Left hindlimb (tissue), 1 donor: ENCODE measurements around the gene ECHS1.
"Not testable (repeated sequence)": the region's sequence is repeated elsewhere in the genome, so short reads cannot be mapped to it uniquely, and the experiment has no call there.

Experiments
- DNase-seq: peaks from one replicate; pipeline ENCODE4 v3.0.0-alpha.2; 2018

Gene ECHS1

GRCh38 chr10:133378251-133379096 is 5.3 kb upstream of the ECHS1 start:
- peak; percentile 70 for DNase-seq

DNA sequence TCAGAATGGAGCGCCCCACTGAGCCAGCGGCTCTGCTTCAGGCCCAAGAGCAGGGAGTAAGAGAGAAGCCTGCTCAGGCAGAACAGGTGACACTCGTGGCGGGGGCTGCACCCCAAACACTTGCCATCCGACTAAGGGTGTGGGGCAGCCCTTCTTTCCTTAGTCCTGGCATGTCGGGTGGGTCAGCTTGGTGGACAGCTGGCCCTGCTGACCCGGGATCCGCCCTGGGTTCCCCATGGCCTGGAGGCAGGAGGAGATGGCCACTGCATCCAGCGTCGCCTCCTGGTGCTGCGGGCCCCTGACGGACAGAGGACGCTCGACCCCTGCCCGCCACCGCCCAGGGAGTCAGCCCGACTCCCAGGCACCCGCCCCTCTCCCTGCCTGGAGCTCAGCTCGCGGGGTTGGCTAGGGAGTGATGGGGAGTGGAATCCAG is 4.7 kb upstream of the ECHS1 start:
- DNase-seq: no peak

GRCh38 chr10:133377025-133377817 is 4.1 kb upstream of the ECHS1 start:
- DNase-seq: no peak

- not testable (repeated sequence) for DNase-seq
Measured at GRCh38 chr10:133376183-133376582, 3.0 kb upstream of the ECHS1 start.

- DNase-seq: no peak
Measured at GRCh38 chr10:133375357-133376115, 2.4 kb upstream of the ECHS1 start.

- DNase-seq: no peak
Measured at GRCh38 chr10:133372507-133372906, 647 bp downstream of the ECHS1 start.

DNA sequence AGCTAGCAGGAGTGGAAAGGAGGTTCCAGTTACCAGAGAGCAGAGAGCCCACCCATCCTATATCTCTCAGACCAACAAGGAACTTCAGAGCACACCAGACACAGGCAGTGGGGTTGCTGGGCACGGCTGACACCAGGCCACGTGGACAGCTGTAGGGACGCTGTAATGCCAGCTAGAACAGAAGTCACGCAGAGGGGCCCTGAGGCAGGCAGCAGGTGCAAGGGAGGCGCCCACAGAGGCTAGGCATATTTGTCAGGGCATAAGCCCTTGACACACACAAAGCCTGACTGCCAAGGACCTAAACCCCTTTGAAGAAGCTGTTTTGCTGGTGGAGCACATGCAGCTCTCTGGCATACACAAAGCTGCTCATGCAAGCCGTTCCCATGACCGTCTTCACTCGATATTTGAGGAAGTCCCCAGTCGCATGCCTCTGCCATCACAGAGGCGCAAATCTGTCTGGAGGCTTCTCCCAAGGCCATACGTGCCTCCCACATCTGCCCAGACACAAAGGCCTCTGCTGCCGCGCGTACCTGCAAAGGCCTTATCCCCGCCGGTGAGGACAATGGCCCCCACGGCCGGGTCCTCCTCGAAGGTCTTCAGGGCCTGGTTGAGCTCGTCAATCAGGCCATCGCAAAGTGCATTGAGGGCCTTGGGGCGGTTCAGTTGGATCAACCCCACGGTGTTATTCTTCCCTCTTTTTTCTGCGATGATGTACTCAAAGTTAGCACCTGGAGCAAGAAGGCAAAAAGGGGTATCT is 2.9 kb downstream of the ECHS1 start:
- DNase-seq: no peak

GRCh38 chr10:133368153-133368552 is 5.0 kb downstream of the ECHS1 start:
- no peak for DNase-seq

DNA sequence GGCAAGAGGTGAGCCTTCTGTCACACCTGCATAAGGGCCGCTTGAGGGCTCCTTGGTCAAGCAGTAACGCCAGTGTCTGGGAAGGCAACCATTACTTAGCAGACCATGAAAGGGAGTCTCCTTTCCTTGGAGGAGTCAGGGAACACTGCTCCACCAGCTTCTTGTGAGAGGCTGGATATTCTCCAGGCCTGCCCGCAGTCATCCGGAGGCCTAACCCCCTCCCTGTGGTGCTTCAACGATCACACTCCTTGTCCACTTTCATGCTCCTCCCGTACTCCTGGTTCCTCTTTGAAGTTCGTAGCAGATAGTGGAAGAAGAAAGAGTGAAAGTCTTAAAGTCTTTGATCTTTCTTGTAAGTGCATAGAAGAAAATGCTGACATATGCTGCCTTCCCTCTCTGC is 5.7 kb downstream of the ECHS1 start:
- not testable (repeated sequence) for DNase-seq

DNA sequence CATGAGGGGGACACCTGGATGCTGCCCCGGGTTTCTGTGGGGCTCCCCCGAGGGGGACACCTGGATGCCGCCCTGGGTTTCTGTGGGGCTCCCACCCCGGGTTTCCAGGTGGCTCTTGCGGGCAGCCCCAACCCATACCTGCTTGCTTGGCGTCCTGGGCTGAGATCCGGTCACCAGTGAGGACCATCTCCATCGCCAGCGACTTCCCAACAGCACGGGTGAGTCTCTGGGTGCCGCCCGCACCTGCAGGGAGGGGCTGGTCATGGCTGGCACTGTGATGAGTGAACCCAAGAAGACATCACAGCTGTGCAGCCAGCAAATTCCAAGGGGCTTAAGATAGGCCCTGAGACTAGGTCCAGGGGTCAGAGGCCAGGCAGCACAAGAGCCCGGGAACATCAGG is 6.4 kb downstream of the ECHS1 start:
- DNase-seq: no peak

DNA sequence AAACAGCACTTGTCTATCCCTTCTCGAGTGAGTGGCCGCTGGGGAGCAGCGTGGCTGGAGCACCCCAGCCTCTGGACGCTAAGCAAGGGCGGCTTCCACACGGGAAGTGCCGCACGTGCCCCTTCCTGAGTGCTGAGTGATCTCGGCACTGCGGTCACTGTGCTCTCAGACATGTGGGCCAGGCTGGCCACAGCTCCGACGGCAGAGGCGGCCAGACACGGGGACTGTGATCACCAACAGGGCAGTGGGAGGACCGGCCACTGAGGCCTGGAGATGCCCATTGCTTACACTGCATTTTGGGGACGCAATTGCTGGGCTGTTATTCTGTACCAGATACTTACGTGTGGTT is 7.0 kb downstream of the ECHS1 start:
- DNase-seq: no peak

DNA sequence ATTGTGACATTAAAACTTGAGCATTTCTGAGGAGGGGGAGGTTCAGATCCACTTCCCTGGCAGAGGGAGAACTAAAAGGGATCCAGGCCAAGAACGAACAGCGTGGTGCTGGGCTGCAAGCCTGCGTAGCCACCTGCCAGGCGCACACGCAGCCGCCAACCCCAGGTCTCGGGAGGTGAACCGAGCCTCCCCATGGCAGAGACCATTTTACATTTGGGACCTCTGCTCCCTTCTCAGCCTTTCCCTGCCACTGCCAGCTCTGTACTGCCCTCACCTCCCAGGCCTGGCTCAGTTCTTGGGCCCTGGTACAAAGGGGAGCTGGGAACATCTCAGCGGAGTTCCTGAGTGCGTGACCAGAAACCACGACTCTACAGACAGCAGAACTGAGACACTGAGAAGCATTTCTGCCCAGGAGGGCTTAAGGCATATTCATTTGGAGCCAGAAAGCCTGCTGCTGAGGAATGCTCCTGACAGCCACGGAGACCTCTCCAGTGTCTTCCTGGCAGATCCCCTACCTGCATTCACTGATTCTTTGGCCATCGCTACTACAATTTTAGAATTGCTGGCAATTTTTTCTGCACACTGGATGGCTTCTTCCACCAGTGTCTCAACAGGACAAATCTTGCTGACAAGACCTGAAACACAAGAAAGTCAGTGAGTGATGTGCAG is 7.6 kb downstream of the ECHS1 start:
- DNase-seq: no peak

- no peak for DNase-seq
Measured at GRCh38 chr10:133364645-133365431, 8.3 kb downstream of the ECHS1 start.

GRCh38 chr10:133362846-133363245 is 10.3 kb downstream of the ECHS1 start:
- DNase-seq: no peak

DNA sequence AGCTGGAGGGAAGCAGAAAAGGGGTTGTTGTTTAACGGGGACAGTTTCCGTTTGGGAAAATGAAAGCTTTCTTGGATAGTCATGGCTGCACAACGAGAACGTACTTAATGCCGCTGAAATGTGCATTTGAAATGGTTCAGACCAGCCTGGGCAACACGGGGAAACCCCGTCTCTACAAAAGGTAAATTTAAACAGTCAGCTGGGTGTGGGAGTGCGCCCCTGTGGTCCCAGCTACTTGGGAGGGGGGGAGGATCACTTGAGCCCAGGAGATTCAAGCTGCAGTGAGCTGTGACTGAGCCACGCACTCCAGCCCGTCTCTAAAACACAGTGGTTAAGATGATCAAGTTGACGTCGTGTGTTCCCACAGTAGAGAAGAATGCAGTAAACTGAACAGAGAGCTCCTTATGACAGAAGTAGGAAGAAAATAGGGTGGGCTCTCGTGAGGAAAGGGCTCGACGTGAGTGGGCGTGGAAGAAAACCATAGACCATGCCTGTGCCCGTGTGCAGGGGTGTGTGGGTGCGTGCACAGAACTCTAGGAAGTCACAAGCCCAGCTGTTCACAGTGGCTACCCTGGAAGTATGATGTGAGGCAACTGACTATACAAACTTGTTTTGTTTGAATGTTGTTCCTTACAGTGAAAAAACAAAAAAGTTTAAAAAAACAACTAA is 11.2 kb downstream of the ECHS1 start:
- no peak for DNase-seq

- DNase-seq: no peak
Measured at GRCh38 chr10:133361227-133361626, 11.9 kb downstream of the ECHS1 start.

- no peak for DNase-seq
Measured at GRCh38 chr10:133359972-133360610, 13.1 kb downstream of the ECHS1 start.

DNA sequence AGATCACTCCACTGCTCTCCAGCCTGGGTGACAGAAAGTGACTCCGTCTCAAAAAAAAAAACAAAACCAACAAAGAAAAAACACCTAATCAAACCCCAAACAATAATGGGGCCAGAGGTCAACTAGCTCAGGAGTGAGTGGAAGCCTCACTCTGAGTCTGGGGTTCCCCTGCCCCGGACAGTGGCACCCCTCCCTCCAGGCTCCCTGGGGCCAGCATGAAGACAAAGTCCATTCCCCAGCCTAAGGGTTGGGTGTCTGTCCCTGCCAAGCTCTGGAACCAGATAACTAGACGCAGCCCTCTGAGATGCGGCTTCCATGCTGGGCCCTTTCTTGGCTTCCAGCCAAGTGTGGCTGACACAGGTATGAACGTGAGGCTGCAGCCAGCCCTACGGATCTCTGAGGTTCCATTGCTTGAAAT is 13.6 kb downstream of the ECHS1 start:
- DNase-seq: no peak

- no peak for DNase-seq
Measured at GRCh38 chr10:133358925-133359310, 14.2 kb downstream of the ECHS1 start.
